A549 (cell line): Measurements from ENCODE around the gene SORCS2.
"Not testable (repeated sequence)": the region's sequence is repeated elsewhere in the genome, so short reads cannot be mapped to it uniquely, and the experiment has no call there.

Source experiments
- CBX2 ChIP-seq: fragments of 200-600 bp; sonication (generic); IDR thresholded peaks from 2 replicates; pipeline ENCODE4 v1.6.1; 2016; ENCODE audit warnings: low read depth, mild to moderate bottlenecking, borderline replicate concordance
- HOXB13 ChIP-seq: fragments of 250-450 bp; sonication (Bioruptor Pico); IDR thresholded peaks from 2 replicates; pipeline ENCODE4 v1.5.0; 2020; ENCODE audit warnings: low read depth, mild to moderate bottlenecking, moderate library complexity
- KDM1A ChIP-seq: fragments of 200-600 bp; sonication (generic); IDR thresholded peaks from 2 replicates; pipeline ENCODE4 v1.6.1; 2016; ENCODE audit warnings: low read depth, mild to moderate bottlenecking
- NR3C1 ChIP-seq: fragments of >200 bp; sonication (Bioruptor Twin); formaldehyde crosslinking; IDR thresholded peaks from 3 replicates; pipeline ENCODE4 v1.6.1; 2017
- TF ChIP-seq, protein P1 (sequence below): fragments of >200 bp; sonication (Bioruptor Twin); formaldehyde crosslinking; IDR thresholded peaks from 3 replicates; pipeline ENCODE4 v1.5.1; 2016
- TF ChIP-seq, protein P2 (sequence below): fragments of 200-600 bp; sonication (generic); IDR thresholded peaks from 2 replicates; pipeline ENCODE4 v1.6.1; 2016; ENCODE audit warnings: antibody characterized with exemption, mild to moderate bottlenecking, moderate library complexity

DNA sequence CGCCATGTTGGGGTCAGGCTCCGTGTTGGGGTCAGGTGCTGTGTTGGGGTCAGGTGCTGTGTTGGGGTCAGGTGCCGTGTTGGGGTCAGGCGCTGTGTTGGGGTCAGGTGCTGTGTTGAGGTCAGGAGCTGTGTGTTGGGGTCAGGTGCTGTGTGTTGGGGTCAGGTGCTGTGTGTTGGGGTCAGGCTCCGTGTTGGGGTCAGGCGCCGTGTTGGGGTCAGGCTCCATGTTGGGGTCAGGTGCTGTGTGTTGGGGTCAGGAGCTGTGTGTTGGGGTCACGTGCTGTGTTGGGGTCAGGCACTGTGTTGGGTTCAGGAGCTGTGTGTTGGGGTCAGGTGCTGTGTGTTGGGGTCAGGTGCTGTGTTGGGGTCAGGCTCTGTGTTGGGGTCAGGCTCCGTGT lies 260.5 kb downstream of the SORCS2 start:
- TF ChIP-seq, protein P1, sequence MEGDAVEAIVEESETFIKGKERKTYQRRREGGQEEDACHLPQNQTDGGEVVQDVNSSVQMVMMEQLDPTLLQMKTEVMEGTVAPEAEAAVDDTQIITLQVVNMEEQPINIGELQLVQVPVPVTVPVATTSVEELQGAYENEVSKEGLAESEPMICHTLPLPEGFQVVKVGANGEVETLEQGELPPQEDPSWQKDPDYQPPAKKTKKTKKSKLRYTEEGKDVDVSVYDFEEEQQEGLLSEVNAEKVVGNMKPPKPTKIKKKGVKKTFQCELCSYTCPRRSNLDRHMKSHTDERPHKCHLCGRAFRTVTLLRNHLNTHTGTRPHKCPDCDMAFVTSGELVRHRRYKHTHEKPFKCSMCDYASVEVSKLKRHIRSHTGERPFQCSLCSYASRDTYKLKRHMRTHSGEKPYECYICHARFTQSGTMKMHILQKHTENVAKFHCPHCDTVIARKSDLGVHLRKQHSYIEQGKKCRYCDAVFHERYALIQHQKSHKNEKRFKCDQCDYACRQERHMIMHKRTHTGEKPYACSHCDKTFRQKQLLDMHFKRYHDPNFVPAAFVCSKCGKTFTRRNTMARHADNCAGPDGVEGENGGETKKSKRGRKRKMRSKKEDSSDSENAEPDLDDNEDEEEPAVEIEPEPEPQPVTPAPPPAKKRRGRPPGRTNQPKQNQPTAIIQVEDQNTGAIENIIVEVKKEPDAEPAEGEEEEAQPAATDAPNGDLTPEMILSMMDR = not testable (repeated sequence)
- TF ChIP-seq, protein P2, sequence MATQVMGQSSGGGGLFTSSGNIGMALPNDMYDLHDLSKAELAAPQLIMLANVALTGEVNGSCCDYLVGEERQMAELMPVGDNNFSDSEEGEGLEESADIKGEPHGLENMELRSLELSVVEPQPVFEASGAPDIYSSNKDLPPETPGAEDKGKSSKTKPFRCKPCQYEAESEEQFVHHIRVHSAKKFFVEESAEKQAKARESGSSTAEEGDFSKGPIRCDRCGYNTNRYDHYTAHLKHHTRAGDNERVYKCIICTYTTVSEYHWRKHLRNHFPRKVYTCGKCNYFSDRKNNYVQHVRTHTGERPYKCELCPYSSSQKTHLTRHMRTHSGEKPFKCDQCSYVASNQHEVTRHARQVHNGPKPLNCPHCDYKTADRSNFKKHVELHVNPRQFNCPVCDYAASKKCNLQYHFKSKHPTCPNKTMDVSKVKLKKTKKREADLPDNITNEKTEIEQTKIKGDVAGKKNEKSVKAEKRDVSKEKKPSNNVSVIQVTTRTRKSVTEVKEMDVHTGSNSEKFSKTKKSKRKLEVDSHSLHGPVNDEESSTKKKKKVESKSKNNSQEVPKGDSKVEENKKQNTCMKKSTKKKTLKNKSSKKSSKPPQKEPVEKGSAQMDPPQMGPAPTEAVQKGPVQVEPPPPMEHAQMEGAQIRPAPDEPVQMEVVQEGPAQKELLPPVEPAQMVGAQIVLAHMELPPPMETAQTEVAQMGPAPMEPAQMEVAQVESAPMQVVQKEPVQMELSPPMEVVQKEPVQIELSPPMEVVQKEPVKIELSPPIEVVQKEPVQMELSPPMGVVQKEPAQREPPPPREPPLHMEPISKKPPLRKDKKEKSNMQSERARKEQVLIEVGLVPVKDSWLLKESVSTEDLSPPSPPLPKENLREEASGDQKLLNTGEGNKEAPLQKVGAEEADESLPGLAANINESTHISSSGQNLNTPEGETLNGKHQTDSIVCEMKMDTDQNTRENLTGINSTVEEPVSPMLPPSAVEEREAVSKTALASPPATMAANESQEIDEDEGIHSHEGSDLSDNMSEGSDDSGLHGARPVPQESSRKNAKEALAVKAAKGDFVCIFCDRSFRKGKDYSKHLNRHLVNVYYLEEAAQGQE = not testable (repeated sequence)
- not testable (repeated sequence) for TF ChIP-seq HOXB13 (CRISPR knock-in tag); NR3C1; KDM1A; CBX2
